DOHH2 (cell line): ENCODE results near the gene PATZ1.

ENCODE experiments used
- EZH2phosphoT487 ChIP-seq: fragments of 200-600 bp; sonication (generic); IDR thresholded peaks from 2 replicates; pipeline ENCODE4 v1.6.1; 2017; ENCODE audit warnings: borderline replicate concordance, mild to moderate bottlenecking, antibody characterized with exemption, low read length, moderate library complexity, mixed read lengths
- TF ChIP-seq, protein P1 (sequence below): fragments of 200-600 bp; sonication (generic); IDR thresholded peaks from one replicate; pipeline ENCODE4 v1.5.1; 2014; ENCODE audit warnings: antibody characterized with exemption, mild to moderate bottlenecking, low read depth, low read length; ENCODE audit not compliant: poor library complexity, severe bottlenecking

DNA sequence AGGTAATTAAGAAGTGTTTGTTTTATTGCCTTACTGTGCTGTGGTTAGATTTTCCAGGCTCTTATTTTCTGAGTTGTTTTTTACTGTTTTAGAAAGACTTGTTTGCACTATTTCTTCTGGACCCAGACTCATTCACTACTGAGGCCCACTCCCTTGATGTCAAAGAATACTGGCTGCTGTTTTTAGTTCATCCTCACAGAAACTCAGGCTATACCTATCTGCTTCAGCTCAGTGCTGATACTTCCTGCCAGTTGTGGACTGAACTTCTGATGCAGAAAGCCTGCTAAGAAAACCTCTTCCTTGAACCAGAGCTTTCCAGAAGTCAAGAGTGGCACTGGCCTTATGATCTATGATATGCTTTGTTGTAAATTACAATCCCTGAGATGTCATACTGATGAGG, 38.0 kb downstream of the PATZ1 start:
- TF ChIP-seq EZH2phosphoT487, result no peak
- TF ChIP-seq, protein P1, sequence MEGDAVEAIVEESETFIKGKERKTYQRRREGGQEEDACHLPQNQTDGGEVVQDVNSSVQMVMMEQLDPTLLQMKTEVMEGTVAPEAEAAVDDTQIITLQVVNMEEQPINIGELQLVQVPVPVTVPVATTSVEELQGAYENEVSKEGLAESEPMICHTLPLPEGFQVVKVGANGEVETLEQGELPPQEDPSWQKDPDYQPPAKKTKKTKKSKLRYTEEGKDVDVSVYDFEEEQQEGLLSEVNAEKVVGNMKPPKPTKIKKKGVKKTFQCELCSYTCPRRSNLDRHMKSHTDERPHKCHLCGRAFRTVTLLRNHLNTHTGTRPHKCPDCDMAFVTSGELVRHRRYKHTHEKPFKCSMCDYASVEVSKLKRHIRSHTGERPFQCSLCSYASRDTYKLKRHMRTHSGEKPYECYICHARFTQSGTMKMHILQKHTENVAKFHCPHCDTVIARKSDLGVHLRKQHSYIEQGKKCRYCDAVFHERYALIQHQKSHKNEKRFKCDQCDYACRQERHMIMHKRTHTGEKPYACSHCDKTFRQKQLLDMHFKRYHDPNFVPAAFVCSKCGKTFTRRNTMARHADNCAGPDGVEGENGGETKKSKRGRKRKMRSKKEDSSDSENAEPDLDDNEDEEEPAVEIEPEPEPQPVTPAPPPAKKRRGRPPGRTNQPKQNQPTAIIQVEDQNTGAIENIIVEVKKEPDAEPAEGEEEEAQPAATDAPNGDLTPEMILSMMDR, result no peak
